ENCODE results near the gene MTFP1.

GRCh38 chr22:30425327-30425615 is 297 bp upstream of the MTFP1 start:
- no peak for TF ChIP-seq POLR2A (IDR thresholded peaks at IDR 0.05)
- TF ChIP-seq, protein P1, sequence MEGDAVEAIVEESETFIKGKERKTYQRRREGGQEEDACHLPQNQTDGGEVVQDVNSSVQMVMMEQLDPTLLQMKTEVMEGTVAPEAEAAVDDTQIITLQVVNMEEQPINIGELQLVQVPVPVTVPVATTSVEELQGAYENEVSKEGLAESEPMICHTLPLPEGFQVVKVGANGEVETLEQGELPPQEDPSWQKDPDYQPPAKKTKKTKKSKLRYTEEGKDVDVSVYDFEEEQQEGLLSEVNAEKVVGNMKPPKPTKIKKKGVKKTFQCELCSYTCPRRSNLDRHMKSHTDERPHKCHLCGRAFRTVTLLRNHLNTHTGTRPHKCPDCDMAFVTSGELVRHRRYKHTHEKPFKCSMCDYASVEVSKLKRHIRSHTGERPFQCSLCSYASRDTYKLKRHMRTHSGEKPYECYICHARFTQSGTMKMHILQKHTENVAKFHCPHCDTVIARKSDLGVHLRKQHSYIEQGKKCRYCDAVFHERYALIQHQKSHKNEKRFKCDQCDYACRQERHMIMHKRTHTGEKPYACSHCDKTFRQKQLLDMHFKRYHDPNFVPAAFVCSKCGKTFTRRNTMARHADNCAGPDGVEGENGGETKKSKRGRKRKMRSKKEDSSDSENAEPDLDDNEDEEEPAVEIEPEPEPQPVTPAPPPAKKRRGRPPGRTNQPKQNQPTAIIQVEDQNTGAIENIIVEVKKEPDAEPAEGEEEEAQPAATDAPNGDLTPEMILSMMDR (IDR thresholded peaks at IDR 0.05): no peak
